HG03460 (cell line): Measurements from ENCODE around the gene LIPC.

Source experiments
- ATAC-seq: cut with Tn5 transposase; IDR thresholded peaks from one replicate; pipeline ENCODE4 v1.9.1; 2021; ENCODE audit not compliant: unreplicated experiment

LIPC gene

DNA sequence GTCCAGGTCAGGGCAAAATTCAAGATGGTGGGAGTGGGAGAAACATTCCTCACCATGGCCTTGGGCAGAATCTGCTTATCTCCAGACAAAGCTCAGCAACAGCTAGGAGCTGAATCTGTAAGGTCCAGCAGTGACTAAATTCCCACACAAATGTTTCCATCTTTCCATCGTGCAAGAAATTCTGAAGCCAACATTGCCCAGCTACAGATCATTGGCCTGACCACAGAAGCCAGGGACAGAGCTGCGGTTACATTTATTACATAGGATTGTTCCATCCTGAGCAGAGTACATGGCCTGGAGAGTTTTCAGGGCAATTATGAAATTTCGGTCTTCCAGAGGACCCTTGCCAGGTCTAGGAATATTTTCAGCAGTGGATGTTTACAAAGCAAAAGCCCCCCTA, 100.3 kb downstream of the LIPC start:
- no peak for ATAC-seq

DNA sequence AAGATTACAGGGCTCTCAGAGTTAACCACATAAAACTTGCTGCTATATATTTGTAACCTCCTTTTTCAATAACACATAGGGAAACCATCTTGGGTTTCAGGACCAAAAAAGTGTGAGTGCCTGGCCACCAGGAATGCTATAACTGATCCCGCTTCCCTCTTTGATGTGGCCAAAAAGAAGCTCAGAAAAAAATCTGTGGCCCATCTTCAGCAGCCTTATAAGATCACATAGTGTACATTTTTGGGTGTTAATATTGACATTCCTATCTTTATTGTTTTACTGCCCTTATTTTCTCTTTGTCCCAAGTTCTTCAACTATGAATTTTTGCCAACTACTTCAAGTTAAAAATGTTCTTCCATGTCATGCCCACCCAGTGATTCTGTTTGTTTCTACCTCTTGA, 102.8 kb downstream of the LIPC start:
- ATAC-seq = no peak

DNA sequence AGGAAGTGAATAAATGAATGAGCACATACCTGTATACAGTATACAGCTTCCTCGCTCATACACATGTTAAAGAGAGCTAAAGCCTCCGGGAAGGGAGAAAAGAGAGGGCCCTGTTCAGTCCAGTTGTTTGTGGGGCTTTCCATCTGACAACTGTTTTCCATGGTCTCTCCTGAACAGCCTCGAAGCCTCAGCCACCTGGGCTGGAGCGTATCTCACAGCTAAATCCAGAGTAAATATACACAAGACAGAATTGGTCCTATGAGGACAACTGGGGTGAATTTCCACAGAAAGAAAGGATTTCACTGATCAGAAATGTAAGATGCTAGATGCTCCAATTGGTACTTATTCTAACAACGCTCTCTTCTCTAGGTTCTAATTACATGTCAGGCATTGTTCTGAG, 103.5 kb downstream of the LIPC start:
- ATAC-seq = no peak

DNA sequence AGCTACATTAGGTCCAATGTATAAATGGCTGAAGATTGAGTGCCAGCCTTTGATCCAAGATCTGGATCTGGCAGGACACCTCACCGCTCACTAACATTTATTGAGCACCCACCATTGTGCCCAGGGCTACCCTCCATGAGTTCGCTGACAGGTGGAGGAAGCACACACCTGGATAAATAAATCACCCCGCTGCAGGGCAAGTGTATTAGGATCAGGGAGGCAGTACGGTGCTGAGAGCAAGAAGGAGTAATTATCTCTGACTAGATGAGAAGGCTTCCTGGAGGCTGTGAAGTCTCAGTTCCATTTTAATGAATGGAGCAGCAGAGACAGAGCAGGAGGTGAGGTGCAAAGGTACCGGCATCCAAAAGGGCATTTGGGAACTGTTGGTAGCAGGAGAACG, 104.1 kb downstream of the LIPC start:
- no peak for ATAC-seq

- ATAC-seq = no peak
These were observed 104.6 kb downstream of the LIPC start for GRCh38 chr15:58536414-58536813.

GRCh38 chr15:58537033-58537432, 105.2 kb downstream of the LIPC start:
- ATAC-seq = no peak

- ATAC-seq = no peak
These were observed 106.5 kb downstream of the LIPC start for GRCh38 chr15:58538225-58538727.

- no peak for ATAC-seq
These were observed 107.1 kb downstream of the LIPC start for GRCh38 chr15:58538901-58539300.

DNA sequence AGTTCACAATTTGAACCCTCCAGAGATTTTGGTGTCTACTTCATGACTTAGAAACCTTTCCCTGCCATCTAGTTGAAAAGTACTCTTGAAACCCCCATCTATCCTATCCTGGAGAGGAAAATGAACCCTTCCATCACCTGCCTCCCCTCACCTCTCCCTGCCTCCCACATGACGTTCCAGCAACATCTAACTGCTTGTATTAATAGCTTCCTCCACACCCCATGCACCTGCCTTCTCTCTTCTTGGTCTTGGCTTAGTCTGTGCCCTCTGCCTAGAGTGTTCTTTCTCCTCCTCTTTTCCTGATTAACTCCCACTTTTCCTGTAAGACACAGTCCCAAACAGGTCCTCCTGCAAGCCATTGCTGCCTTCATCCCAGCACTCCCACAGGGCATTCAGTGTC, 107.8 kb downstream of the LIPC start:
- ATAC-seq = no peak

DNA sequence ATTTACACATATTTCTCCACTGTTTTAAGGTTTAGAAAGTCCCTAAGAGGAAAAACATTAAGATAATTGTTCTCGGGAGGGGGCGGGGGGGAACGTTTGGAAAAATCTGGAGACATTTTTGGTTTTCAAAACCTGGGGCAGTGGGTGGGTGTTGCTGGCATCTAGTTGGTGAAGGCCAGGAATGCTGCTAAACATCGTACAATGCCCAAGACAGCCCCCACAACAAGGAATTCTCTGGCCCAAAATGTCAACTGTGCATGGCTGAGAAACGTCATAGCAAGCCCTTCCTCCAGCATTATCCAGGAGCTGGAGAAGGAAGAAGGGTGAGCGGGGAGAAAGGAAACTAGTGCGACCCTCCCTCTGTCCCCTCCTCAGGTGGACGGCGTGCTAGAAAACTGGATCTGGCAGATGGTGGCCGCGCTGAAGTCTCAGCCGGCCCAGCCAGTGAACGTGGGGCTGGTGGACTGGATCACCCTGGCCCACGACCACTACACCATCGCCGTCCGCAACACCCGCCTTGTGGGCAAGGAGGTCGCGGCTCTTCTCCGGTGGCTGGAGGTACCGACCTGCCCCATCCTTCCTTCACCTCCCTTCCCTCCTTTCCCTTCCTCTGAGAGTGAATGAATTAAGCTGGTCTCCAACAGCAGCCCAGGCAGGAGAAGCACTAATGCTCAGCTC, 109.8 kb downstream of the LIPC start:
- no peak for ATAC-seq

- ATAC-seq = no peak
These were observed 112.0 kb downstream of the LIPC start for GRCh38 chr15:58543664-58544335.

GRCh38 chr15:58544756-58545155, 113.0 kb downstream of the LIPC start:
- ATAC-seq = no peak

DNA sequence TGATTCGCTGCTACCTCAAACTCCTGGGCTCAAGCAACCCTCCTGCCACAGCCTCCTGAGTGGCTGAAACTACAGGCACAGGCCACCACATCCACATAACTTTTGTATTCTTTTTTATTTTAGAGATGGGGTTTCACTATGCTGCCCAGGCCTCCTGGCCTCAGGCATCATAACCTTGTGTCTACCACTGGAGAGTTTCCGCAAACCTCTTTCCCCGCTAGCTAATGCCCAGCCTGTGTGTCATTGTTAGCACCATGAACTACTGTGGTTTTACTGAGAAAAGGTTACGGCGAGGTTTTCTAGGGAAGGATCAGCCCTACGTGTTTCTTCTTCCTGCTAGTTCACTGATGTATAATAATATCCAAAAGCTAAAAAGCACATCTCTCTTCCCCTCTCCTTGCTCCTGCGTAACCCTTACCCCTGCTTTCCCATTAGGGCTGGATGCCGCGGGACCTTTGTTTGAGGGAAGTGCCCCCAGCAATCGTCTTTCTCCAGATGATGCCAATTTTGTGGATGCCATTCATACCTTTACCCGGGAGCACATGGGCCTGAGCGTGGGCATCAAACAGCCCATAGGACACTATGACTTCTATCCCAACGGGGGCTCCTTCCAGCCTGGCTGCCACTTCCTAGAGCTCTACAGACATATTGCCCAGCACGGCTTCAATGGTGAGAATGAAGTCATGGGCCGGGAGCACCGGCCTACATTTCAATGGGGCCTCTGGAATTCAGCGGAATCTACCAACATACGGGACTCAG, 113.7 kb downstream of the LIPC start:
- ATAC-seq = no peak

- ATAC-seq = no peak
These were observed 114.3 kb downstream of the LIPC start for GRCh38 chr15:58546066-58546591.

DNA sequence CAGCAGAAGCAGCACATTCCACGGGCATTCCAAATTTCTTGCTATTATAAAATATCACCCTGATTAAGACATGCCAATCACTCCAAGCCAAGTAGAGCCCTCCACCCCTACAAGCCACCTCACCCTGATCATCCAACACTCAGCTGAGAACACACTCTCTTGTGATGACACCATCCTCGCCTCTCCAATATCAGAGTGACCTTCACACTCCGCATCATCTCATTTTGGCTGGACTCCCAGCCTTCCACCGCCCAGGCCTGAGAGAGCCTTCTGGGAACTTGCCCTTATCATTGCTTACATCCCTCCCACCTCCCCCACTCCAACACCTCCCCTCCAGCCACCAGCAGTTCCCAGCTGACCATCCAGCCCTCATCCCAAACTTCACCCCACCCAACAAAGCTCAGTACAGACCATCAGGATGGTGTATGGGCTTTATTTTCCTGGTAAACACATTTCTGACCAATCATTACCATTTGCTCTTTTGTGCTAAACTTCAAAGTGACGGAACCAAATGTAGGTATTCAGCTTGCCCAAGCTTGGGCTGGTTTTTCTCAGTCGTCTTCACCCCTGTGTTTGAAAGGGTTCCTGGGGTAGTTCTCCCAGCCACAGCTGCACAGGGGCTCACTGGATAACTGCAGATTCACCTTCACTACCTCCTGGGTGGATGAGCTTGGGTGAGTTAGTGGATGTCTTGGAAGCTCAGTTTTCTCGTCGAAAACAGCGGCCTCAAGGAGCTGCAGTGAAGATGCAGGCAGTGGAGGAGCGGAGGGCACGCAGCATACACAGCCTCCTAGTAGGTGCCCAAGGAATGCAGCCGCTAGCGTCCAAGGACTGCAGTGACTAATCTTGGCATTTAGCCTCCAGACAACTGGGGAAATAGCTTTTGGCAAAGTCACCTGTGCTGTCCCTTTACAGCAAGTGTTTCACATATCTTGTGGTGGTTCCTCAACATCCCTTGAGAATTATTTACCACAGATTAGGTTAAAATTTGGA, 115.1 kb downstream of the LIPC start:
- no peak for ATAC-seq

GRCh38 chr15:58547628-58548307, 116.0 kb downstream of the LIPC start:
- ATAC-seq = no peak

GRCh38 chr15:58548308-58549012, 116.7 kb downstream of the LIPC start:
- ATAC-seq = no peak

- no peak for ATAC-seq
These were observed 117.4 kb downstream of the LIPC start for GRCh38 chr15:58549013-58549784.

DNA sequence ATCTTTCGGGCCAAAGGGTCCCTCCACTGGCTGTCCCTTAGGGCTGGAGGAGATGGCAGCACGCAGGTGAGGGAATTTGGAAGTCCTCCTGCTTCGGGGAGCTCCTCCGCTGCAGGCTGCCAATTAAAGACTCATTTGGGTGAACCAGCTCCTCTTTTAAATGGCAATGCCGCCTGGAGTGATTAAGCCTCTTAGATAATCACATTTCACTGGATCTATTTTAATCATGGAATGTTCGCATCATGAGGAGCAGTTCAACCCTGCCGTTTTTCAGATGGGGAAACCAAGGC, 117.9 kb downstream of the LIPC start:
- ATAC-seq = no peak
